PFSK-1 (cell line): ENCODE data around the gene LITAFD.

Source experiments
- FOXP2 ChIP-seq: optimal IDR thresholded peaks from 2 replicates; pipeline ENCODE3; 2011; ENCODE audit warnings: borderline replicate concordance, control low read depth, inconsistent platforms; ENCODE audit not compliant: insufficient read depth; ENCODE audit errors: extremely low read length, extremely low read depth
- POLR2AphosphoS5 ChIP-seq: IDR thresholded peaks from 2 replicates; pipeline ENCODE4 v1.6.1; 2012; ENCODE audit warnings: low read depth, mild to moderate bottlenecking, control low read depth, low read length, moderate library complexity
- SIN3A ChIP-seq: IDR thresholded peaks from 2 replicates; pipeline ENCODE4 v1.6.1; 2012; ENCODE audit warnings: mild to moderate bottlenecking, low read length, moderate library complexity, borderline replicate concordance; ENCODE audit not compliant: insufficient read depth
- TAF1 ChIP-seq: IDR thresholded peaks from 2 replicates; pipeline ENCODE4 v1.6.1; 2012; ENCODE audit warnings: low read length, control low read depth, borderline replicate concordance; ENCODE audit not compliant: insufficient read depth
- TF ChIP-seq, protein P1 (sequence below), 2 experiments: IDR thresholded peaks; 2 replicates each; pipeline versions ENCODE4 v1.6.1 to v1.8.0; 2011 to 2012; ENCODE audit warnings: low read depth in 2 of 2, low read length in 2 of 2, control low read depth in 1 of 2, inconsistent platforms in 1 of 2, mild to moderate bottlenecking in 1 of 2, moderate library complexity in 1 of 2; ENCODE audit not compliant: insufficient read depth in 1 of 2

DNA sequence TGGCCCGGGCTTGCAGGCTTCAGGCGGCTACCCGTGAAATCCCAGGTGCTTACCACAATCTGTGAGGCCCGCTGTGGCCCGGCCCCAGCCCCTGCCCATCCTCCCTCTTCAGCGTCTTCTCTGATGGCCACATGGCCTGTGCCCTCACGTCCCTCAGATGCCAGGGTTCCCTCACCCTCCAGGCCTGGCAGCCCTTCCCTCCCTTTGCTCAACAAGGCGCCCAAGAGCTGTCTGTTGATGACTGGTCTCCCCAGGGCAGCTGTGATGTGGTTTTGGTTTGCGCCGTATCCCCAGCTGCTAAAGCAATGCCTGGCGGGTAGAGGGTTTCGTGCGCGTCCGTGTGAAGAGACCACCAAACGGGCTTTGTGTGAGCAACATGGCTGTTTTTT, 49.4 kb upstream of the LITAFD start:
- TF ChIP-seq, protein P1, sequence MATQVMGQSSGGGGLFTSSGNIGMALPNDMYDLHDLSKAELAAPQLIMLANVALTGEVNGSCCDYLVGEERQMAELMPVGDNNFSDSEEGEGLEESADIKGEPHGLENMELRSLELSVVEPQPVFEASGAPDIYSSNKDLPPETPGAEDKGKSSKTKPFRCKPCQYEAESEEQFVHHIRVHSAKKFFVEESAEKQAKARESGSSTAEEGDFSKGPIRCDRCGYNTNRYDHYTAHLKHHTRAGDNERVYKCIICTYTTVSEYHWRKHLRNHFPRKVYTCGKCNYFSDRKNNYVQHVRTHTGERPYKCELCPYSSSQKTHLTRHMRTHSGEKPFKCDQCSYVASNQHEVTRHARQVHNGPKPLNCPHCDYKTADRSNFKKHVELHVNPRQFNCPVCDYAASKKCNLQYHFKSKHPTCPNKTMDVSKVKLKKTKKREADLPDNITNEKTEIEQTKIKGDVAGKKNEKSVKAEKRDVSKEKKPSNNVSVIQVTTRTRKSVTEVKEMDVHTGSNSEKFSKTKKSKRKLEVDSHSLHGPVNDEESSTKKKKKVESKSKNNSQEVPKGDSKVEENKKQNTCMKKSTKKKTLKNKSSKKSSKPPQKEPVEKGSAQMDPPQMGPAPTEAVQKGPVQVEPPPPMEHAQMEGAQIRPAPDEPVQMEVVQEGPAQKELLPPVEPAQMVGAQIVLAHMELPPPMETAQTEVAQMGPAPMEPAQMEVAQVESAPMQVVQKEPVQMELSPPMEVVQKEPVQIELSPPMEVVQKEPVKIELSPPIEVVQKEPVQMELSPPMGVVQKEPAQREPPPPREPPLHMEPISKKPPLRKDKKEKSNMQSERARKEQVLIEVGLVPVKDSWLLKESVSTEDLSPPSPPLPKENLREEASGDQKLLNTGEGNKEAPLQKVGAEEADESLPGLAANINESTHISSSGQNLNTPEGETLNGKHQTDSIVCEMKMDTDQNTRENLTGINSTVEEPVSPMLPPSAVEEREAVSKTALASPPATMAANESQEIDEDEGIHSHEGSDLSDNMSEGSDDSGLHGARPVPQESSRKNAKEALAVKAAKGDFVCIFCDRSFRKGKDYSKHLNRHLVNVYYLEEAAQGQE (IDR thresholded peaks at IDR 0.05; ENCODE audit: insufficient read depth in 1 of 2, low read depth in 2 of 2, low read length in 2 of 2) = no peak
- TF ChIP-seq POLR2AphosphoS5 = no peak
- no peak for TF ChIP-seq TAF1
- TF ChIP-seq SIN3A = no peak
- no peak for TF ChIP-seq FOXP2
